Fibroblast of skin of right quadriceps (primary cell): ENCODE results near the gene HNRNPA2B1.
A peak's percentile ranks its signal among the peaks of the same experiment; 100 is the strongest.

Experiments
- DNase-seq: peaks from one replicate; pipeline ENCODE4 v3.0.0-alpha.2; 2013

Gene HNRNPA2B1

DNA sequence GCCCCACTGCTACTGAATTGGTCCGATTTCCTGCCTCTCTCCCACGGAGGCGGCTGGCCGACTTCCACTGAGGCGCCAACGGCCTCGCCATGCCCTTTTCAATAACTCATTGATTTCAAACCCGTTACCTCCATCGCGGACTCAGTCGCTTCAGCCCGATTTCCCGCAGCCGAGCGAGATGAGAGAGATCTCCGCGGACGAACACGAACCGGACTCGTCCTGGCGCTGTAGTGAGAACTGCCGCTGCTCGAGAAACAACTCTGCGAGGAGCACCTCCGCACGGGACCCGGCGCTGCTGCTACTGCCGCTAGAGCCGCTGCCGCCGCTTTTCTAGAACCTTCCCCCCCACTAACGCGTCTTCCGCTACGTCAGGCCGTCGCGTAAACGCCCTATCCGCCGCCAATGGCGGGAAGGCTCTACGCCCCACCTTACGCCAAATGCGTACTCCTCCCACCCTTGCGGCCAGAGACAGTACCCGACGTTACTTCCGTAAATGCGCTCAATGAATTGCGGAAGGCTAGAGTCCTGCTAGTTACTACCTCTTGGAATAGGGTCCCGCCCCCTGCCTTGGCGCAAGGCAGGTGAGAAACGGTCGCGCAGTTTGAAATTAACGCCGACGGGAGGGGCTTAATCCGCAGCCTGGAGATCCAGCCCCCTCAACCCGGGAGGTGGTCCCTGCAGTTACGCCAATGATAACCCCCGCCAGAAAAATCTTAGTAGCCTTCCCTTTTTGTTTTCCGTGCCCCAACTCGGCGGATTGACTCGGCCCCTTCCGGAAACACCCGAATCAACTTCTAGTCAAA is at the start of gene HNRNPA2B1:
Gene HNRNPA2B1, minus strand, starts transcription at position 303 of the 803 bp plus-strand sequence. Its CDS starts 169 bp downstream, at position 134.
- peak; percentile 99 for DNase-seq

DNA sequence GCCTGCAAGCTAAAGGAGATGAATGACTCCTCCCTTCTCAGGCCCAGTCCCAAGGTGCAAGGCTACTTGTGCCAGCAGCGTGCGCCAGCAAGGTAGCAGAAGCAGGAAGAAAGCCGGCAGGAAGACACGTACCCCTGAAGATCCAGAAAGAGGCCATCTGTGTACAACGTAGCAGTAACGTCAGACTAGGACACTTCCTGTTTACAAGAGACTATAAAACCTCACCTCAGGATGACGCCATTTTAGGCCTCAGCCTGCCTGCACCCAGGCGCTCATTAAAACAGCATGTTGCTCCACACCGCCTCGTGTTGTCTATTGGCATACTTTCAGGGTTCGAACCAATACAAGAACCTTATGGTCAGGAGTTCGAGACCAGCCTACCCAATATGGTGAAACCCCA is 49.7 kb upstream of the HNRNPA2B1 start:
- DNase-seq, result no peak

DNA sequence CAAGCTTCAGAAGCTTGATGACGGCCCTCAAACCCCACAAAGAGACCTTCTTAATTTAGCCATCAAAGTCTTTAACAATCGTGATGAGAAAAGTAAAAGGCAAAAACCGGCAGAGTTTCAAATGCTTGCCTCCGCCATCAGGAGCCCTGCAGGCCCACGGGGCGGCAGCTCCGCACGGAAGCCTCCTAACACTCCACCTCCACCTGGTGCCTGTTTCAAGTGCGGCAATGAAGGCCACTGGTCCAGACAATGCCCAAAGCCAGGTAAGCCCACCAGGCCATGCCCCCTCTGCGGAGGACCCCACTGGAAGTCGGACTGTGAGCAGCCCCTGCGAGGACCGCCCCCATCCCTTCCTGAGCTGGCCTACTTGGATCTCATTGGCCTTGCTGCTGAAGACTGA is 44.6 kb upstream of the HNRNPA2B1 start:
- no peak for DNase-seq

DNA sequence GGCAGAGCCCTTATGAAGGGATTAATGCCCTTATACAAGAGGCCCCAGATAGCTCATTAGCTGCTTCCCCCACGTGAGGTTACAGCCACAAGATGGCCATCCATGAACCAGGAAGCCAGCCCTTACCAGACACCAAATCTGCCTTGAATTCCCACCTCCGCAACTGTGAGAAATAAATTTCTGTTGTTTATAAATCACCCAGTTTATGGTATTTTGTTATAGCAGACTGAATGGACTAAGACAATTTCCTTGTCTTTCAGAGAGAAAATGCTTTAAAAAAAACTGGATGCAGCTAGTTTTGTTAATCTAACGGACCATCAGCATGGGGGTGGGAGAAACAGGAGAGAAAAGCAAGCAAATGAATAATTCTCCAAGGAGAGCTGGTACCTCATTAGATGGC is 37.5 kb upstream of the HNRNPA2B1 start:
- no peak for DNase-seq

DNA sequence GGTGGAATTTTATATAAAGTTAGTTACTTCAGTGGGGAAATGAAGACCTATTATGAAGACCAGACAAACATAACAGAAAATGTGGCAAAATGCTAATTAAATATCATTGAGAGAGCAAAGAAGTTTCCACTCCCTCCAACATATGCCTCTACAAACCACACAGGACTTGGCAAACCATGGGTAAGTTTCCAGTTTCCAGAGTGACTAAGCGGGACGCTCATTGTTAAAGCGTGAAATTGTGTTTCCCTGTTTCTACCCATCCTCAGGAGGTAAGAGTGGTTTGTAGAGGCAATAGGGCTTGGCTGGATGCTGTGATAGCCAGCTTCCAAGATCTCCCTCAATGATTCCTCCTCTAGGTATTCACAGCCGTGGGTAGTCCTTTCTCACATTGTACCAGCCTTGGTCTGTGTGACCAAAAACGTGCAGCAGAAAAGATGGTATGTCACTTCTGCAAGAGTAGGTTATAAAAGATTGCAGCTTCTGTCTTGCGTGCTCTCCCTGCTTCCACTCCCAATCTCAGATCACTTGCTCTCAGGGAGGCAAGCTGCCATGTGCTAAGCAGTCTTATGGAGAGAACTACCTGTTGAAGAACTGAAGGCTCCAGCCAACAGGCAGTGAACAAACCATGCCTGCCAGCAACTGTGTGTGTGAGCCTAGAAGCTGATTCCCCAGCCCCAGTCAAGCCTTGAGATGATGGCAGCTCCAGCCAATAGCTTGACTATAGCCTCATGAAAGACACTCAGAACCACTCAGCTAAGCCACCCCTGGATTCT is 36.7 kb upstream of the HNRNPA2B1 start:
- DNase-seq, result no peak

DNA sequence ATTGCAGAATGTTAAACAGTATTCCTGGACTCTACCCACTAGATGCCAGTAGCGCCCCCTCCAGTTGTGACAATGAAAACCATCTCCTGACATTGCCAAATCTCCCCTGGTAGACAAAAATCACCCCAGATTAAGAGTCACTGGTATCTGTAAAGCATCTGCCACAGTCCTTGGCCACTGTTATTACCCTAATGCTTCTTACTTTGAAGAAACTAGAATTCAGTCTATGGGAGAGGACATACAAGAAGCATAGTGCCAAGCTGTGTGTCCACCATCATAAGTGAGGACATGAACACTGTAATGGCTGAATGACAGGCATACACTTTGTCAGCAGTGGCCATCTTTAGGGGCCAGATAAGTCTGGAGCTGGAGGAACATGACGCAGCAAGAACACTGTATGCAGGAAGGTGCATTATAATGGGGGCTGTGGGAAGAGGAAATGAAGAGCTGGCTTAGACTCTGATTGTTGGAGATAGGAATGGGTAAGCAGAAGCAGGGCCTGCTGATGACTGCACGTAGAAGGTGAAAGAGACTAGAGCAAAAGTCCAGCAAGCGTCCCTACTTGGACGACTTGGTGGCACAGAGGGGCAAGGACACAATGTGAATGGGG is 33.5 kb upstream of the HNRNPA2B1 start:
- DNase-seq, result no peak

DNA sequence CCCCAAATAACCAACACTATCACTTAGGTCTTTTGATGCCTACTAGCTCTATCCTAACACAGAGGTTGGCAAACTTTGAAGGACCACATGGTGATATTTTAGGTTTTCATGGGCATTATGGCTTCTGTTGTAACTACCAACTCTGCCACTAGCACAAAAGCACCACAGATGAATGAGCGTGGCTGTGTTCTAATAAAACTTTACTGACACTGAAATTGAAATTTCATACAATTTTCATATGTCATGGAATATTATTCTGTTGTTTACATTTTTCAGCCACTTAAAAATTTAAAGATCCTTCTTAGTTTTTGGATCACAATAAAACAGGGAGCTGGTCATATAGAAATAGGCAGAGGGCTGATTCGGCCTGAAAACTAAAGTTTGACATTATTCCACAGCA is 27.4 kb upstream of the HNRNPA2B1 start:
- DNase-seq, result no peak

DNA sequence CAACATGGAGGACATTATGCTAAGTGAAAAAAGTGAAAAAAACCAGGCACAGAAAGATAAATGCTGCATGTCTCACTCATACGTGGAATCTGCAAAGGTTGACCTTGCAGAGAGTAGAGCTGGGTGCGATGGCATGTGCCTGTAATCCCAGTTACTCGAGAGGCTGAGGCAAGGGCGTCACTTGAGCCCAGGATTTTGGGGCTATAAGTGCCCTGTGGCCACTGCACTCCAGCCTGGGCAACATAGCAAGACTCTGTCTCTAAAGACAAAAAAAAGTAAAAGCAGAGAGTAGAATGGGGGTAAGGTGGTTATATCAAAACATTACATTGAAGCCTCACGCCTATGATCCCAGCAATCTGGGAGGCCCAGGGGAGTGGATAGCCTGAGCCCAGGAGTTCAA is 23.8 kb upstream of the HNRNPA2B1 start:
- DNase-seq, result no peak

DNA sequence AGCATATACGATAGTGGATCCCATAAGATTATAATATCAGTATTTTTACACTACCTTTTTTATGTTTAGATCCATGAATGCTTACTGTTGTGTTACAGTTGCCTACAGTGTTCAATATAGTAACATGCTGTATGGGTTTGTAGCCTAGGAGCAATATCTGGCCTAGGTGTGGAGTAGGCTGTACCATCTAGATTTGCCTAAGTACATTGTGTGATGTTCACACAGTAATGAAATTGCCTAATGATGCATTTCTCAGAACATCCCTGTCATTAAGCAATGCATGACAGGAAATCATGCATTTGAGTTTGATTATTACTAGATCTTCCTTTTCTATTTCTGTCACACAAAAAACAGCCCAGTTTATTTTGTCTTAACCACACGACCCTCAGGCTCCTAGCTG is 15.5 kb upstream of the HNRNPA2B1 start:
- DNase-seq, result no peak

DNA sequence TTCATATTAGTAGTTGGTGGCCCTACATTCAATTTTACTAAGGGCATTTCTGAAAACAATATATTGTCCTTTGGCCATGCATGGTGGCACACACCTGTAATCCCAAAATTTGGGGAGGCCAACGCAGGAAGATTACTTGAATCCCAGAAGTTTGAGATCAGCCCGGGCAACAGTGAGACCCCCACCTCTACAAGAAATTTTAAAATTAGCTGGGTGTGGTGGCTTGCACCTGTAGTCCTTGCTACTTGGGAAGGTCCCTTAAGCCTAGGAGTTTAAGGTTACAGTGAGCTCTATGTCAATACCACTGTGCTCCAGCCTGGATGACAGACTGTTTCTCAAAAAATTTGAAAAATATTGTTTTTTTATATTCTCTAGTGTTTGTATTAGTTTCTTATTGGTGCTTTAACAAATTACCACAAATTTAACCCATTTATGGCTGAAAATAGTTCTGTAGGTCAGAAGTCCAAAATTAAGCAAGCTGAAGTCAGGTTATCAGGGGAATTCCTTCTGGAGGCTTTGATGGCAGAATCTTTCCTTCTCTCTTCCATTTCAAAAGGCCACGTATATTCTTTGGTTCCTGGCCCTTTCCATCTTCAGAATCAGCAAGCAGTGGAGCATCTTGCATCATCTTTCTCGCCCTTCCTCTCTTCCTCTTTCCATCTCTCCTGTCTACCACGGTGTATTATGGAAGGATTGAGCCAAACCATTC is 13.4 kb upstream of the HNRNPA2B1 start:
- DNase-seq, result no peak

DNA sequence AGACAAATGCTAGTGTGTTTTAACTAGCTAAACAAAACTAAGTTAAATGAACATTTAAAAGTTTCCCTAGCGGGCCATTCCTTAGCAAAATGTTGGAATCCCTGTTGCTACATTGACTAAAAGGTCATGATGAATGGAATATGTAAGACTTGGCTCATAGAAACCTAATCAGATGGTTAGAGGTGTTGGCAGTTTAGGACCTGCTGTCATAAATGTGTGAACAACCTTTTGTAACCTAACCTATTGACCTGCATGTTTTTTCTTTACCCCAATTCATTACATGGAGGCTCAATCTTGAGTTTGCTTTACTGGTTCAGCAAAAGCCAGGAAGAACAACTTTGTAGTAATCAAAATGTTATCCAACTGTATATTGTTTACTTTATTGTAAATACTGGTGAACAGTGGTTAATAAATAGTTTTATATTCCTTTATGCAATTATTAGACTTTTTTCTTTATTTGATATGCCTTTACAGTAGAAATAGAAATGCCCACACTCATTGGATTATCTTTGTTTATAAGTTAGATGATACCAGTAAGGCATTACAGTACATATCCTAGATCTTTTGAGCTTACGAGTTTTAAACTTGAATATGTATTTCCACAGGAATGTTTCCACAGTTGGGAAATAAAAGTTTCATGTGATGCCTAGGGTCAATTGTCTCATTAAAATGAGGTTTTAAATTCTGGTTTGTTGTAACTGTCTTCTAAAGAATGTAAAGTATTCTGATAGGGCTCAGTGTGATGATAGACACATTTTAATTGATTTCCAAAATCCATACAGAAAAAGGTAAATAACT is 12.6 kb upstream of the HNRNPA2B1 start:
- no peak for DNase-seq

DNA sequence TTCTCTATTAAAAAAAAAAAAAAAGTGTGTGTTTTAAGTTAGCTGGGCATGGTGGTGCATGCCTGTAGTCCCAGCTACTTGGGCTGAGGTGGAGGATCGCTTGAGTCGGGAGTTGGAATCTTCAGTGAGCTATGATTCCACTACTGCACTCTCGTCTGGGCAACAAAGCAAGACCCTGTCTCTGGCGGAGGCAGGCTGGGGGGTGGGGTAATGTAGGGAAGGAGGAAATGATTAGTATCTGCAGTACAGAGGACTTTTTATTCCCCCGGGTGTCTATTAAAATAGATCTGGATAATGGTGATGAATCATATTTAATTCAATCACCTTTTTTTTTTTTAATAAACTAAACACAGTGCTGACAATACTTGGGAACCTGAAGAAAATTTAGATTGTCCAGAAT is 7.5 kb upstream of the HNRNPA2B1 start:
- DNase-seq, result no peak

DNA sequence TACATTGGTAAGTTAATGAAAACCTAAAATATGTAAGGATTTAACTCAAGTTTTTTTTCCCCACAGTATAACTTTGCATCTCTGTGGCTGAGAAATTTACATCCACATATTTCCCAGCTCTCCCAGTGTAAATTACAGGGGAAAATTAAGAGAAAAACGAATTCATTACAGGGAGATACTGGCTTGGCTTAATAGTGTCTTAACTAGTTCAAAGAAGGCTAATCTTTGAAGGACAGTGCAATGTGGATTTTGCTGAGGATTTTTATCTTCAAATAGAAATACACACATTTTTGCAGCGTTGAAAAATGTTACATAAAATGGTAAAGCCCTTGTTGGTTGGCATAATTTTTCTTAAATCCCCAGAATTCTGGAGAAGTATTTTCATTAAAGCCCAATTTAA is 2.5 kb upstream of the HNRNPA2B1 start:
- no peak for DNase-seq

DNA sequence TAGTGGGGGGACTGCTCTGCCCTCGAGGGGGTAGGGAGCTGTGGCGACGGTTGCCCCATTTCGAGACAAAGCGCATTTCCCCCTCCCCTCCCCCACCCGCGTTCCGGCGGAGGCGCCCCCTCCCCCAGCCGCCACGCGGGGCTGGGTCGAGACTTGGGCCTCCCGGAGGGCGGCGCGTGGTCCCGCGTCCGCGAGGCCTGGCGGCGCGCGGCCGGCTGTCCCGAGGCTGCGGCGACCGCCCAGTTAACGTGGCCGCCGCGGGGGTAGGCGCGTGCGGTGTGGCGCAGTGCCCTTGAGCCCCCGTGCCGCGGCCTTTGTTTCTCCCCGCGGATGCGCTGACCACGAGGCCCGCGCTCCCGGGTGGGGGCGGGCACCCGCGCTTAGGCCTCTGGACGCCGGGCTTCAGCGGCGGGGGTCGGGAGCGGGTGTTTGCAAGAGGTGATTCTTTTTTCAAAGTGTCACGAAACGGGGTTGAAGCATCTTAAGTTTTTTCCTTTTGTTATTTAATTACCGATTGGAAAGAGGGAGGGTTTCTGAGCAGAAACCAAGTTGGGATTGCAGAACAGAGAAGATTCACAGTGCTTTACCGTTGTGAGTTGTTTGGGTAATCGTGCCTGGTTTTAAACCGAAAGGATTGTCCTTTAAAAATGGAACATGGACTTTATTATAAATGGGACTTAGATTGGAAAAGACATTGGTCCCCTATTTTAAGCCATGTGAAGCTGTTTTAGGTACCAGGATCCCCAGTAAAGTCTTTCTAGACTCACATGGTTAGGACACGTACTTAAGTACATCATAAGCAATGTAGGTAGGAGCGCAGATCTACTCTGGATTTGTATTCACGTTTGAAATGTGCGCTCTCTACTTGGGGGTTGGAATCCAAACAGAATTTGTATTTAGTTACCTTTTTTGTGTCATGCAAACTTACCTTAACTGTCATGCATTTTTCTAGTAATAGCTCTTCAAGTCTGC is 1.8 kb upstream of the HNRNPA2B1 start:
- peak; percentile 48 for DNase-seq

DNA sequence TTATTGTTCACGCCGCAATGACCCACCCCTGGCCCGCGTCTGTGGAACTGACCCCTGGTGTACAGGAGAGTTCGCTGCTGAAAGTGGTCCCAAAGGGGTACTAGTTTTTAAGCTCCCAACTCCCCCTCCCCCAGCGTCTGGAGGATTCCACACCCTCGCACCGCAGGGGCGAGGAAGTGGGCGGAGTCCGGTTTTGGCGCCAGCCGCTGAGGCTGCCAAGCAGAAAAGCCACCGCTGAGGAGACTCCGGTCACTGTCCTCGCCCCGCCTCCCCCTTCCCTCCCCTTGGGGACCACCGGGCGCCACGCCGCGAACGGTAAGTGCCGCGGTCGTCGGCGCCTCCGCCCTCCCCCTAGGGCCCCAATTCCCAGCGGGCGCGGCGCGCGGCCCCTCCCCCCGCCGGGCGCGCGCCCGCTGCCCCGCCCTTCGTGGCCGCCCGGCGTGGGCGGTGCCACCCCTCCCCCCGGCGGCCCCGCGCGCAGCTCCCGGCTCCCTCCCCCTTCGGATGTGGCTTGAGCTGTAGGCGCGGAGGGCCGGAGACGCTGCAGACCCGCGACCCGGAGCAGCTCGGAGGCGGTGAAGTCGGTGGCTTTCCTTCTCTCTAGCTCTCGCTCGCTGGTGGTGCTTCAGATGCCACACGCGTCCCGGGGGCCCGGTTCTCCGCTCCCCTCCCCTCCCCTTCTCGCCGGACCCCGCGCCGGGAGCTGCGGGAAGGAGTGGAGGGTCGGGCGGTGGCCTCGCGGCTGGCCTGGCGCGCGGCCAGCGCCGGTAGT is 887 bp upstream of the HNRNPA2B1 start, which contains the start of gene CBX3:
Gene CBX3, plus strand, starts transcription at position 499 of the 772 bp plus-strand sequence. CDS start 1,254 bp downstream, outside the sequence.
- no peak for DNase-seq

DNA sequence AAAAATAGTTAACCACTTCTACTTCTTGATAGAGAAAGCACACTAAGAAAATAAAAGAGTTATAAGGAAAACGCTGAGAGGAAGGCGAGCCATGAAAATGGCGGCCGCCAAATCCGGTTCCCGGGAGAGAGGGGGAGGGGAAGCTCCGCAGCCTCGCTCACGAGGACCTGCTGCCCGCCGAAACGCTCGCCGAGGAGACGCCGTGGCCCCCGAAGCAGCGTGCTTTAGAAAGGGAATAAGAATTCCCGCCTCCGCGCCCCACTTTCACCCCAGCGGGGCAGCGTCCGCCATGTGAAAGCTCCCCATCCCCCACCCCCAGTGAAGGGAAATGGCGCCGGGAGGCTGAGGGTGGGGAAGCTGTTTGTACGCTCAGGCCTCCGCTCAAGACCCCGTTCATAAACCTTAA is 505 bp downstream of the HNRNPA2B1 start:
- peak; percentile 55 for DNase-seq

DNA sequence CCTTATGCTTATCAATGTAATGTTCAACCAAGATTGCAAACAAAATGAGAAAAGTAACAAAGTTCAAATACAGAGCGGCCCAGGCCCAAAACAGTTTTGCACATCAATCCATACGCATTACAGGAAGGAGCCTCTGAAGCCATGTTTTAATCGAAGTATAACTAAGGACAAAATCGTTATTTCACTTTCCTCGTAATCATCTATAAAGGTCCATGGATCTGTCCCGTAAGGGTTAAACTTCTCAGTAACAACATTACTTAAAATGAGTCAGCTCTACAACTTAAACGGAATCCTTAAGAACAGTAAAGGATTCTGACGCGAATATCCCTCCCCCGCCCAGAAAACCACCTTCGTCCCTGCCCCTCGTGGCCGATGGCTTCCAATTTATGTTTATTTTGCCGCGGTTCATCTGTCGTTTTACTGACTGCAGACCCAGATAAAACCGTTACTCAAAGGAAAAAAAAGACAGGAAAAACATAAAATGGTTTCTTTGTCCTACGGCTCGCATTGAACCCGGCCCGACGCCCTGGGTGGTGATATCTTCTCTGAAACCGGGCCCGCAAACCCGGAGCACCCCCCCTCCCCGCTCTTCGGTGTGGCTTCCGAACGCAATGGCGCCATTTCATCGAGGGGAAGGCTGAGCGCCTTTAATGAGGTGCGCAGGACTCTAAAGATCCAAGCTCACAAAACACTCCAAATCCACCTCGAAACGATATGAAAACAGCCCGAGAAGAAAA is 1.1 kb downstream of the HNRNPA2B1 start:
- DNase-seq, result no peak

DNA sequence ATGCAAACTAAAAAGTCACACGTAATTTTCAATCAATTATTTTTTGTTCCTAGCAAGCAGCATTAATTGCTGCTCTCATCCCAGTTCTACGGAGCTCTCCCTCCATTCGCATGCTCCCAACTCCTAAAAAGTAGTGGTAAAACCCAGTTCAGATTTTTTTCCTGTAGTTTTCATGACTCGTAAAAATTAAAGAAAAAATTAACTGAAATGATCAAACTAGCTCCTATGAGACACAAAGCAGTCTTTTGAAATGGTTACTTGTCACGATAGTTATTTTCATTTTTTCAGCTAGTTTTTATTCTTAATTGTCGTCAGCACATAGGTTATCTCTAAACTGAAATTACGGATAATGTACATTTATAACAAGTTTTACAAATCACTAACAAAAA is 1.8 kb downstream of the HNRNPA2B1 start:
- DNase-seq, result no peak

DNA sequence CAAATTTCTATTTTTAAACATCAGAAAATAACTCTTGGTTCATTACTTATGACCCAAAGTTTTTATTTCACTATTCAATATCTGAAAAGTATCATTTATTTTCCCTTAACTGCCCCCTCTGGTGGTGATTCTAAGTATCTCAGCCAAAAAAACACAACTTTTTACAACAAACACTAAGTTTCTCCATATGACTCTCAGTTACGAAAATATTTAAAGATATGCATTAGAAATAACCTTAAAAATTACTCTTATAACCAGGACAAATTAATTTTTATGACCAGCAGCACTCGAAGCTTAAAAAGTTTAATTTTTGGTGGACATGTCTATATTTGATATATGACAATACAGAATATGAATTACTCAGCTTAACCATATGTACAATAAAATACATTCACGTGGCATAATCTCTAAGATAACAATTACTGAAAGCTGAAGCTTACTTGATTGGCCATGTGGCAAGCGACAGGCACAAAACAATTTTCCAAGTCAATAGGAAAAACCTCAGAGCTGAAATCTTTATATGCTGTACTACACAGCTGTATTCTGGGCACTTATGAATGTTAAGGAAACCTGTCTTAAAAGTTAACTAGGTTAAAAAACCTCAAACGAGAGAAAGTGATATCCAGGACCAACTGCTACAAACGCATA is 2.3 kb downstream of the HNRNPA2B1 start:
- no peak for DNase-seq
